GM13977 (cell line): ENCODE measurements around the gene PPM1B.

Experiments used
- DNase-seq: peaks from one replicate; pipeline ENCODE4 v3.0.0; 2012; ENCODE audit warnings: low spot score
- CTCF ChIP-seq: IDR thresholded peaks from 2 replicates; pipeline ENCODE4 v1.5.1; 2012; ENCODE audit warnings: mild to moderate bottlenecking, control low read depth; ENCODE audit not compliant: insufficient read depth; ENCODE audit errors: extremely low read depth, missing control alignments
- in situ Hi-C: fragments of 300-500 bp; cut with MboI; formaldehyde crosslinking; loops from one replicate; pipeline ENCODE4 v1.12.0; 2022; ENCODE audit warnings: low sequenced_read_pairs, low pct_unique_long_range_greater_than_20kb, mixed read lengths, inconsistent platforms; ENCODE audit not compliant: unreplicated experiment

The PPM1B gene

GRCh38 chr2:44215827-44216226 is 47.2 kb downstream of the PPM1B start:
- no peak for DNase-seq
- TF ChIP-seq CTCF, result no peak
- in situ Hi-C loops, result no loop called here

GRCh38 chr2:44218771-44219170 is 50.1 kb downstream of the PPM1B start:
- no peak for TF ChIP-seq CTCF
- no peak for DNase-seq
- in situ Hi-C loops, result no loop called here

GRCh38 chr2:44226753-44227152 is 58.1 kb downstream of the PPM1B start:
- no peak for DNase-seq
- TF ChIP-seq CTCF, result no peak
- in situ Hi-C loops, result no loop called here

- in situ Hi-C loops, result no loop called here
- DNase-seq, result no peak
These were observed 61.7 kb downstream of the PPM1B start for GRCh38 chr2:44230378-44230777.

GRCh38 chr2:44233450-44234128 is 64.9 kb downstream of the PPM1B start:
- no peak for DNase-seq
- in situ Hi-C loops, result no loop called here
- no peak for TF ChIP-seq CTCF

More at GRCh38 chr2:44230378-44230777, 61.7 kb downstream of the PPM1B start:
- no peak for TF ChIP-seq CTCF

GRCh38 chr2:44237221-44237620 is 68.5 kb downstream of the PPM1B start:
- in situ Hi-C loops, result no loop called here
- no peak for TF ChIP-seq CTCF

GRCh38 chr2:44242904-44243303 is 74.2 kb downstream of the PPM1B start:
- DNase-seq, result no peak
- in situ Hi-C loops, result no loop called here
- no peak for TF ChIP-seq CTCF

More at GRCh38 chr2:44237221-44237620, 68.5 kb downstream of the PPM1B start:
- DNase-seq, result peak; percentile 13
